Measurements from ENCODE around the gene BAHD1.

- no peak for TF ChIP-seq ARNTL (CRISPR knock-in tag; IDR thresholded peaks at IDR 0.05; ENCODE audit: borderline replicate concordance, low read depth)
- TF ChIP-seq OSR1 (CRISPR knock-in tag; IDR thresholded peaks at IDR 0.05) = no peak
- TF ChIP-seq ZNF70 (CRISPR knock-in tag; IDR thresholded peaks at IDR 0.05) = no peak
These were observed 26.5 kb downstream of the BAHD1 start for GRCh38 chr15:40467261-40467615.

Data from SK-N-SH treated with all-trans-retinoic acid at 6 μM for 48 hours (cell line).